NCI-H524 treated with DMSO at 0.1 percent for 48 hours (cell line): ENCODE results near the gene KRTAP5-3.
"Not testable (repeated sequence)": the region's sequence is repeated elsewhere in the genome, so short reads cannot be mapped to it uniquely, and the experiment has no call there.

Experiments used
- DNase-seq: peaks from one replicate; lab custom pipeline; 2025; lab: John Stamatoyannopoulos, UW

KRTAP5-3 gene

DNA sequence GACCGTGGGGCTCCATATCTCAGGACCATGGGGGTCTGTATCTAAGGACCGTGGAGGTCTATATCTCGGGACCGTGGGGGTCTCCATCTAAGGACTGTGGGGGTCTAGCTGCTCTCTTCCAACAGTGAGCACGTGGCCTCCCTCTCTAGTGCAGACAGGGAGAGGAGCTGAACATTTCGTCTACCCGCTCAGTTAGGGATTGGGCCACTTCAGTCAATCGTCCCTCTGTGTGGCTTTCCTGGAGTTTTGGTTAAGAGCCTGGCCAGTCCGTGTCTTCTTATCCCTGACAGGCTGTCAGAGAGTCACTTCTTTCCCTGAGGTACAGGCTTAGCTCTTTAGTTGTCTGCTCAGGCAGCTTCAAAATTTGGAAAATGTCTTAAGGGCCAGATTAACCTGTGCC is 26.3 kb downstream of the KRTAP5-3 start:
- DNase-seq = no peak

DNA sequence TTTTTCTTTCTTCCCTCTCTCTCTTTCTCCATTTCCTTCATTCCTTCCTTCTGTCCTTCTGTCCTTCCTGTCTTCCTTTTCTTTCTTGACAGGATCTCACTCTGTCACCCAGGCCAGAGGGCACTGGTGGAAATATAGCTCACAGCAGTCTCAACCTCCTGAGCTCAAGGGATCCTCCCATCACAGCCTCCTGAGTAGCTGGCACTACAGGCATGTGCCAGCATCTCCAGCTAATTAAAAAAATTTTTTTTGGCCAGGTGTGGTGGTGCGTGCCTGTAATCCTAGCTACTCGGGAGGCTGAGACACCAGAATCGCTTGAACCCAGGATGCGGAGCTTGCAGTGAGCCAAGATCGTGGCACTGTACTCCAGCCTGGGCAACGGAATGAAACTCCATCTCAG is 31.4 kb downstream of the KRTAP5-3 start:
- no peak for DNase-seq

DNA sequence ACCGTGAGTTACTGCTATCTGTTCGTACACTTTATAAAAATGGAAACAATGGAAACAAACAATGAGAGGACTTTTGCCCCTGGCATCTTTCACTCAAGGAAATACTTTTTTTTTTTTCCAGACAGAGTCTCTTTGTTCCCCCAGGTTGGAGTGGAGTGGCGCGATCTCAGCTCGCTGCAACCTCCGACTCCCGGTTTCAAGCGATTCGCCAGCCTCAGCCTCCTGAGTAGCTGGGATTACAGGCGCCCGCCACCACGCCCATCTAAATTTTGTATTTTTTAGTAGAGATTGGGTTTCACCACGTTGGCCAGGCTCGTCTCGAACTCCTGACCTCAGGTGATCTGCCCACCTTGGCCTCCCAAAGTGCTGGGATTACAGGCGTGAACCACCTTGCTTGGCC is 32.5 kb downstream of the KRTAP5-3 start:
- not testable (repeated sequence) for DNase-seq

DNA sequence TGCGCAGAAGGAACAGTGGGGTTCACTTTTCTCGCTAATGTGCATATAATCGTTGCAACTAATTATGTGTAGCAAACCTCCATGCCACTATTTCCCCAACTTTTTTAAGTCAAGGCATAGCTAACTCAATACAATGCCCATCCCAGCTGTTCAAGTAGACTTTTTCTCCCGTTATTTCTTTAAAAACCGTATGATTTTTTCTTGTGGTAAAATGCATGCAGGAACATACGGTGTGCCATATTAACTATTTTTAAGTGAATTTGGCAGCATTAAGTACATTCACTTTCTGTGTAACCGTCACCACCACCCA is 33.4 kb downstream of the KRTAP5-3 start:
- DNase-seq = no peak

DNA sequence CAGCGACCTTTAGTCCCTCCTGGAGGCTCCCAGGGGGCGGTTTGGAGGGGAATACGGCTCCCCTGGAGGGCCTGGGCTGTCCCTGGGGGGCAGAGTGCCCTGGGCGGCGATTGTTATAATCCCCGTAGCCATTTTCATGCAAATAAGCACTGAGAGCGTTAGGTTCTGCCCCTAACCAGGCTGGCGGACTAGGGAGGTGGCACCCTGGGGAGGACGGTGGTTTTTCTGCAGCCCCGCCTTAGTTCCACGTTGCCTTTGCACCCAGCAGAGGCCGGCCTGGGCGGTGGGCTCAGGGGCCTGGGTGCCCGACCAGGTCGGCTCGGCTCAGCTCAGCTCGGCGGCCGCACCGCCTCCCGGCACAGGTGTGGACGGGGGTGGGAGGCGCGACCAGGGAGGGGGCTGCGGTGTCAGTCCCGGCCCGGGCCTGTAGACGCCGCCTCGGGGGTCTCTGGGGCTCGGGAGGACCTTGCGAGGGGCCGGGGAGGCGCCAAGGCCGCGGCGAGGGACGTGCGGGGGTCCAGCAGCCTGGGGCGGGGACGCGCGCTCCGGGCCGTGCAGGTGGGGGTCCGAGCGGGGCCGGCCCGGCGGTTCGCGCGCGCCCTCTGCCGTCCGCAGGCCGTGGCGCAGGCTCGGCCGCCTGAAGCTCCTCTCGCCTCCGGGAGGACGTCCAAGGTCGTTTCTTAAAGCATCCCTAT is 33.9 kb downstream of the KRTAP5-3 start:
- no peak for DNase-seq

DNA sequence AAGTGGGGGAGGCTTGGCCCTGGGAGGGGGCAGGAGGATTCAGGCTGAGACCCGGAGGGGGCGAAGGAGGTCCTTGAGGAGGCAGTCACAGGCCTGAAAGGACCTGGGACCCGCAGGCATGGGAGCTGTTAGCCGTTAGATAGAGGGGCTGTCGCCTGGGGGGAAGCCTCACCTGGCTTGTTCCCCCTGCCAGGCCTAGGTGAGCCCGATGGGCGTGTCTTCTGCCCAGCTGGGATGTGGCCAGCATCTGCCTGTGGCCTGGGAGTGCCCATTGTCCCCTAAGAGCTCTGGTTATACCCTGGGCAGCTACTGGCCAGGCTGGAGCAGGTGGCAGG is 34.4 kb downstream of the KRTAP5-3 start:
- DNase-seq = no peak

DNA sequence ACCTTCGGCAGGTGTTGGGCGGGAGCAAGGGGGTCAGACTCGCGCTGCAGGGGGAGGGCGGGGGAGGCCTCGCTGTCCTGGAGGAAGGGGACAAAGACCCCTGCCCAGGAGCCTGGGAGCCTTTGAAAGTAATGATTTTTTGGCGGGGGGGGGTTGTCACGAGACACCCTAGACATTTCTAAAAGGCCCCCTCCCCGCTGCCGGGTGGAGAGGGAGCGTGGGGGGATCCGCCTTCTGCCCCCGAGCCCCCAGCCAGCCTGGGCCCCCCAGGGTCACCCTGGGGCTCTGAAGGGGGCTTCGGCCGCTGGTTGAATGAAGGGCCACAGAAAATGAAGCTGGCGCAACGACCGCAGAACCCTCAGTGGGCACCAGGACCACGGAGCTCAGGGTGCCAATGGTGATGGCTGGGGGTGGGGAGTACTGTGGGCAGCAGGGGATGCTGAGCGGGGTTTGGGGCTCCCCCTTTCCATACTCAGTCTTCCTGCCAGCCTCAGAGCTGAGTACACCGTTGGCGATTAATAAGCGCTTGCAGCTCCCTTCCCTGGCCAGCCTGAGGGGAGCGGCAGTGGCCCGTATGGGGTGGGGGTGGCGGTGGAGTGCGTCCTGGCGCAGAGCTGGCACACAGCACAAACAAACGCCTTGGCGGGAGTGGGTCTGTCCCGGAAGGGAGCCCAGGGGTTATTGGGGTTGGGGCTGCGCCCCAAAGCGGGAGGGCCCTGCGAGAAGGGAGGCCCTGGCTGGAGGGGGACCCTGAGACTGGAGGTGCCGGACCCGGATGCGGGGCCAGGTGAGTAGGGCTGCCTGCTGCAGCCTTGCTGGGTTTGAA is 35.0 kb downstream of the KRTAP5-3 start:
- DNase-seq = no peak

DNA sequence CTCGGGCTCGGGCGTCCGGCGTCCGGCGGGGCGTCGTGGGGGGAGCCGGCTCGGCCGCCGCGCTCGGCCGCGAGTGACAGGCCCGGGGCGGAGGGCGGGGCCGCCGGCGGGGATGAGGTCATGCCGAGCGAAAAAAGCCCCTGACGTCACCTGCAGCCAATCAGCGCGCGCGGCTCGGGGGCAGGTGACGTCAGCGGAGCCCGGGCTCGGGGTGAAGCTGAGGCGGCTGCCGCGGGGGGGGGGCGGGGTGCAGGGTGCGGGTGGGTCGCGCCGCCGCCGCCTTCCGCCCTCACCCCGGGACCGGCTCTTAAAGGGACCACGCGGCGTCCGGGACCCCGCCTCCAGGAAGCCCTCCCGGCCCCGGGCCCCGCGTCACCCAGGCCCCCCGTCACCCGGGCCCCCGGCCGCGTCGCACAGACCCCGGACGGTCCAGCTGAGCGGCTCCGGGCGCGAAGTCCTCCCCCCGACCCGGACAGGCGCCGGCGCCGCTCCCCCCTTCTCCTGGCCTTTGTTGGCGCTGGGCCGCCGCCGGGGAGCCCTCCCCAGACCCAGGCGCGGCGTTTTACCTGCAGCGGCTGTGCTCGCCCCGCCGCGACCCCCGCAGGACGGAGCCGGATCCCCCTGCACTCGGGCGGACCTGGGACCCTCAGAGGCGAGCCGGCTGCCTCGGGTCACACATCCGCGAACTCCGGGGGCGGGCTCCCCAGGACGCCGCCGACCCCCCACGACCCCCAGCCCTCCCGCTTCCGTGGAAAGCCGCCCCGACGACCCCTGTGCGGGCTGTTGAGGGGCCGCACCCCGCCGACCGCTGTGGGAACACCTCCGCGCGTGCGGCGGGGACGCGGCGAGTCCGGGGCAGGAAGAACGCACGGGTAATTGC is 35.8 kb downstream of the KRTAP5-3 start, which contains the start of gene DUSP8:
Gene DUSP8, minus strand, starts transcription at position 75 of the 880 bp plus-strand sequence. CDS start 6,445 bp downstream, outside the sequence.
- DNase-seq = no peak

DNA sequence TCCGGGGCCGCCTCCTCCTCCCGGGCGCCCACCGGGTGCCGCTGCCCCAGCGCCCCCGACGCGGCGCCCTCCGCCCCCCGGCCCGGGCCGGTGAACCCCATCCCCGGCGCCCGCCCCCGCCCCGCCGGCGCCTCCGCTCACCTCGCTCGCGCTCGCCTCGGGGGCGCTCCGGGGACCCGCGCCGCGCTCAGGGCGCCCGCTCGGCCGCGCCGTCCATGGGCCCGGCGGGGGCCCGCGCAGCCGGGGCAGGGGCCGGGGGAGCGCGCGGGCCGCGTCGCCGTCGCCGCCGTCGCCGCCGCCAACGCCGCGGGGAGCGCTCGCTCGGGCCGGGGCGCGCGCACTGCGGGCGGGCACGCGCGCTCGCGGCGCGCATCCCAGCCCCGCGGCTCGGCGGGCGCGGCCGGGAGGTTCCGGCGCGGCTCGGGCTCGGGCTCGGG is 36.5 kb downstream of the KRTAP5-3 start:
- no peak for DNase-seq

DNA sequence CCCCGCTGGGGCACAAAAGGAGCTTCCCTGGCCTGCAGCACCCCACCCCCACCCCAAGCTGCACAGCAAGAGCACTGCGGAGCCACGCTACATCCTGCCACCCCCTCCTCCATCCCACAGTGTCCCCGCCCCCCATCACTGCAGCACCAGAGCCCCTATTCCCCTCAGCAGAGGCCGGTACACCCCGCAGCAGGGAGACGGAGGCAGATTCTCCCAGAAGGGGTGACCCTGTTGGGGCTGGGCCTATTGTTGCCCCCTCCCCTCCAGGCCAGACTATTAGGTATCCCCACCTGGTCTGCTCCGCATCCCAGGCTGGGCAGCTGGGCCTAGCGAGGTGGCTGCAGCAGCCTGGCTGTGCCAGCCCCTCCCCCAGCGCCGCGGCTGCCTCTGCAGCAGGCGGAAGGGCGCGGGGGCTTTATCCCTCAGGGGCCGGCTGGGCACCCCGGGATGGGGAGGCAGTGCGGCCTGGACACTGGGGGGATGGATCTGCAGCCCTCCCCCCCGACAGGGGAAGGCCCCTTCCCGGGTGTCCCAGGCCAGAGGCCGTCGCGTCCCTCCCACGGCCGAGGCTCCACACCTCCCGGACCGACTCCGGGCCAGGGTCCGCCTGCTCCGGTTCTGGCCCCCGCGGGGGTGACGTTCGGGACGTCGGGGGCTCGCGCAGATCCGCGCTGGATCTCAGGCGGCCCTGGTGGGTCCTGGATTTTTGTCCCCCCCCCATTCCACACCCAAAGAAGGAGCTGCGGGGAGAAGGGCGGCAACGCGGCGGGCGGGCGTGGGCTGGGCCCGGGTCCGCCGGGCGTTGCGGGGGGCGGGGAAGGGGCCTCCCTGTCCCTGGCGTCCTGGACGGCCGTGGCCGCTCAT is 37.1 kb downstream of the KRTAP5-3 start:
- DNase-seq = no peak

DNA sequence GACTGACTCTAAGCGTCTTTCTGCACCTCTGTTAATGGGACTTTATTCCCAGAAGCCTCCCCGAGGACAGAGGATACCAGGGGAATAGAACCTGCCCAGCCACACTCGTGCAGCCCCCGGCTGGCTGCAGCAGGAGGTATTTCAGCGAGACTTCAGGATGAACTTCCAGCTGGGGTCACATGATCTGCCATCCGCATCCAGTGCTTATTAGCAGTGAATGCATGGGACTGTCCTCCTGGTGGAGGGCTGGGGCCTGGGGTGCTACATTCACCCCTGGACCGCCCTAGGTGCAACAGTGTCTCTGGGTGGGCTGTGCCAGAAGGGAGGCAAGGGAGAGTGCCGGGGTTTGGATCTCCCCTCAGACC is 37.8 kb downstream of the KRTAP5-3 start:
- no peak for DNase-seq

DNA sequence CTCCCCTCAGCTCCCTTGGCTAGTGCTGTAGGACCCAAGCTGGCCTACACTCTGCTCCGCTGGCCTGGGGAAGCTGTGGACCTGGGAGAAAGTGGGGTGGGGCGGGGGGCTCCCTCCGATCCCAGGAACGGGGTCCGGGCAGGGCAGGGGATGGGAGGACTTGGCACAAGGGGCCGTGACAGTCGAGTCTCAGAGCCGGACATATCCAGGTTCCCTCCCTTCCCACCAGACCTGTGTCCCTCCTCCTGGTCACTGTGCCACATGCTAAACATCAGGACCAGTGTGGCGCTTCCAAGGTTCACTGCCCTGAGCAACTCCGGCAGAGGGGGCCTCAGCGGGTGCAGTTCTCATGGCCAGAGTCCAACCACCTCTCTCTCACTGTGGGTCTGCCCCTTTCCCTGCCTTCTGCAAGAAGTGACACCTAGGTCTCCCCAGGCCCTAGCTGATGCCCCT is 38.2 kb downstream of the KRTAP5-3 start:
- no peak for DNase-seq

DNA sequence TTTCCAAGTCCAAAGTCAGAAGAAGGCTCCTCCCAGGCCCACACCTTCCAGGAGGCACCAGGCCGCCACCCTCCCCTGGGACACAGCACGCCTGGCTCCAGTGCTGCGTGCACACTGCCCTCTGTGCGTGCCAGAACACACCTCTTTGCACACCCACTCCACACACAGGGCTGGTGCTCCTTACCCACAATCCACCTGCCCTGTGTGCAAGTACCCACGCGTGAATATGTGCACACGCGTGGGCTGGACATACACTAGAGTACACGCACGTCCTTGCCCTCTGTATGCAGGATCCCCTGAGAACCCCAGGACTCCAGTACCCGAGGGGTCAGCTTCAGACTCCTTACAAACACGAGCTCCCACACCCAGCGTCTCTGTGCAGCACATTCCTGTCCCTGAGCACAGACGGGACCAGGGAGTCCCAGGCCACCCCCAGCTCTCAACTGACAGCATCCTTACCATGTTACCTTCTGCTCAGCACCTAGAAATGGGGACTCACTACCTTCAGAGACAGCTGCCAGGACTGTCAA is 38.9 kb downstream of the KRTAP5-3 start:
- DNase-seq = no peak

DNA sequence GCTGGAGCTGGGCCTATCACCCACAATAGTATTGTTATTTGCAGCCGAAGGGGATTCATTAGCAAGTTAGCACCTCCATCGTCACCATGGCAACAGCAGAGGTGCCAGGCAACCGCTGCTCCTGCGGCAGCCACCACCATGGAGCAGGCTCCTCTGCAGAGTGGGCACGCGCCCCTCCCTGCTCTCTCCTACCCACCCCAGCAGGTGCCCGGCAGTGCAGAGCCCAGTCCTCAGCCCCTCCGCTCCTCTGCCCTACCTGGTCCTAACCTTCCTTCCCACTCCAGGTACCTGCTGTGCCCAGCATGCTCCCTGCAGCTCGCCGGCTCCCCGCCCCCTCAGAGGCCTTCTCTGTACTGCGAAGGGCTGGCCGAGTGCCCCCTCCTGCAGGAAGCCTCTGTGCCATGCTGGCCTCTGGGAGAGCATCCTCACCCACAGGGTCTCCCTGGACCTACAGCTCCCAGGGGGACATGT is 39.8 kb downstream of the KRTAP5-3 start:
- DNase-seq = no peak

DNA sequence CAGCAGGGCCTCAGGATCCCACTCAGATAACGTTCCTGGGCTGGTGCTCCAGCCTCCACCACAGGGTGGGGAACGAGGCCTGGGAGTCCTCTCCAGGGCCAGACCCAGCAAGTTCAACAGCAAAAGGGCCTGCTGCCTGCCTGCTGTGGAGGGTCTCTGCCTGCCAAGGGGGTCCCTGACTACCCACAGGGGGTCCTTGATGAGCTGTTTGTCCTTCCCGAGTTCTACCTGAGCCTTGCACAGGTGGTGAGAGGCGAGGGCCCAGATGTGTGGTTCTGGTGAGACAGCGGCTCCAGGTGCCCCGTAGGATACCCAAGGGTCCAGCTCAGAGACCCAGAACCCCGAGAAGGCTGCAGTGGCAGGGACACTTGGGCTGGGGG is 40.6 kb downstream of the KRTAP5-3 start:
- no peak for DNase-seq

DNA sequence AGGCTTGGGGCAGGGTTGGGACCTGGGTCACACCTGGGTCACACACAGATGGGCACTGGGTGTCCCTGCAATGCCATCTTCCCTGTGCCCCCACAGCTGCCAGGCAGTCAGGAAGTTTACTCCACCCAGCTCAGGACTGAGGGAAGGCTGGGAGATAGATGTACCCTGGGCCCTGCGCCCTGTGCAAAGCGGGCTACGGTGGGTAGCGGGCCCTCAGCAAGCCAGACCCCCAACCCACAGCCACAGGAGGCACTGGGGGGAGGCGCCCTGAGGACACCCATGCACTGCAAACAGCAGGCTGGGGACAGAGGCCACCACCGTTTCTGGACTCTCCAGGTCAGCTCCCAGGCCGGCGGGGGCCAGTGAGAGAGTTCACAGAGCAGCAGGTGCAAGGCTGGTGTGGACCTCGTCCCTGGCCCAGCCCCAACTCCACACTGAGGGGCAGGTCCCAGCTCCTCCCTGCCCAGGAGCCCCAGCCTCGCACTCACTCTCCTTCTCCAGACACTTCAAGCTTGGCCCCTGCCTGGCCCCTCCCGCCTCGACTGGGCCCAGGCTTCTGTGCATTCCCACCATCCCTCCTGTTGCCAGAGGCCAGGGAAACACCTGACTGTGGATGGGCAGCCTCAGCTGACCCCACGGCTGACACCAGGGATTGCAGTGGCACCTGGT is 41.1 kb downstream of the KRTAP5-3 start:
- DNase-seq = no peak

DNA sequence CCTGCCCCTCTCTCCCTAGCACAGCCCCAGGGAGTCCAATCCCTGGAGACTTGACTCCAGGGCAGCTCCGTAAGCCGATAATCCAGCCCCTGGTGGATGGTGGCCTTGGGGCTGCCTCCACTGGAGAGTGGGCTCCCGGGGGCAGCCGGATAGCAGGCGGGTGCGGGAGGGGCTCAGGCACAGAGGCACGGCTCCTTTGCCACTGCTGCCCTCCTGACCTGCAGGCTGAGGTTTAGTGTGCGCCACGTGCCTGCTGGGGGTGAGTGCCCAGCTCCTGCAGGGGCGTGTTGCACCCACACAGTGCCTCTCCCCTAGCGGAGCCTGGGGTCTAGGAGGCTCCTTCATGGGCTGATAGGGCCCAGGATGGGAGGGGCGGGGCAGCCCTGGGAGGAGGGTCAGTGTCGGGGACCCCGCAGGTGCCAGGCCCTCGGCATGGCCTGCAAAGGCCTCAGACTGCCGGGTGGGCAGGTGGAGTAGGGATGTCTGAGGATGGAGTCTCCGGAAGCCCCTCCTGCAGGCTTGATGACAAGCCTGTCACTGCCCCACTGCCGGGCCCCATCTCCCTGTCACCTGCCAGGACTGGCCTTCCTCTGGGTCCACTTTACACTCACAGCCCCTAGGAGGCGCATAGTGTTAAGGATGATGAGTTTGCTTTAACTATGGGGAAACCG is 41.7 kb downstream of the KRTAP5-3 start:
- no peak for DNase-seq

DNA sequence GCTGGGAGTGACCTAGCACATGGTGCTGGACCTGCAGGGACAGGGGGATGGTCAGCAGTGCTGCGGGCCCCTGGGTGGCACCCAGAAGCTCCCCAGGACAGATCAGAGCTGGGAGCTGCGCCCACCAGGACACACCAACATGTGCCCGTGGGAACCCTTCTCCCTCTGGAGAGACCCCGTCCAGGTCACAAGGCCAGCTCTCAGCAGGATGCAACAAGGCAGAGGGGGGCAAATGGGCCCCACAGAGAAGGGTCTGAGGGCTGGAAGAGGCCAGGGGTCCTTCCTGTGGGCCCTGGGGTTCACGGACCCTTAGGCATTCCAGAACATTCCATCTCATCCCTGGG is 42.4 kb downstream of the KRTAP5-3 start:
- no peak for DNase-seq

DNA sequence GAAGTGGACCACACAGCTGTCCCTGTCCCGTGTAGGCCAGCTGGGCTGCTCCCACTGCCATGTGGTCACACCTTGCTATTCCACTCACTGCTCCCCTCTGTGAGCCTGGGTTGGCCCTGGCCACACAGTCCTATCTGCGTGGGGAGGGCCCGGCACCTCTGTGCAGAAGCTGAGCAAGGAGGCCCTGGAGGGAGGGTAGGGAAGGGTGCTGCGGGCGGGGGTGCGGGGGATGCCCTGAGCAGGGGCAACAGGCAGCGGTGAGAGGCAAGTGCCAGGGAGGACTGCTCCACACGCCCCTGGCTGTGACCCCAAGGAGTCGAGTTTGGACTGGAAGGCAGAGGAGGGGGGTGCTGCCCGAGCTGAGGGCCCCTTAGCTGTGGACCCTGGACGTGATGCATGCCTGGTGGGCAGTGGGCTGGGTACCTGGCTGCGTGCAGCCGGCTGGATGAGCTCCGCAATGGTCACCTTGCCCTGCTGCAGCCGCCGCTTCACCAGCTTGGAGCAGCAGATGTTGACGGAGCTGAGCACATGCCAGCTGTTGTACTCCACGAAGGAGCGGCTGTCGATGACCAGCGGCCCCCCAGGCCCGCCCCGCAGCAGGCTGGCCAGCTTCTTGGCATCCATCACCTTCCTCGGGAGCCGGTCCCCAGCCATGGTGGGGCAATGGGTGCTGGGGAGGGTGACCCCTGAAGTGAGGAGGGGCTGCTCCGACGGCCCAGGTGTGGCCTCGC is 42.9 kb downstream of the KRTAP5-3 start:
- DNase-seq = no peak
